HG03571 (cell line): Measurements from ENCODE around the gene ANKH.

Source experiments
- ATAC-seq: cut with Tn5 transposase; IDR thresholded peaks from one replicate; pipeline ENCODE4 v1.9.1; 2021; ENCODE audit not compliant: unreplicated experiment

ANKH gene

DNA sequence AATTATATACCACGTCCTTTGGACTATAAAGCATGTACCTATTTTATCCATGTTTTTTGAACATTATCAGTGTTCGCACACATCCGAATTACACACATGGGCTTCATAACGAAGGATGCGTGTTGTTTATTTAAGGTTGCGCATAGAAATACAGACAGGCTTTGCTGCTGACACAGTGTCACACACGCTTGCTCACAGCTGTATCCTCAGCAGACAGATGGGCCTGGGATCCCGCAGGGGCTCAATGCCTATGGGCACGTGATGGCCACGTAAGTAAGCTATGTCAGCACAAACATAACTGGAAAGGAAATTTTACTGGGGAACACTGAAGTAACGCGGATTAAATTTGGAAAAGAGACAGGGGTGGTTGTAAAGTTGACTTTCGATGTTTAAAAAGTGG is 130.4 kb downstream of the ANKH start:
- ATAC-seq = no peak

DNA sequence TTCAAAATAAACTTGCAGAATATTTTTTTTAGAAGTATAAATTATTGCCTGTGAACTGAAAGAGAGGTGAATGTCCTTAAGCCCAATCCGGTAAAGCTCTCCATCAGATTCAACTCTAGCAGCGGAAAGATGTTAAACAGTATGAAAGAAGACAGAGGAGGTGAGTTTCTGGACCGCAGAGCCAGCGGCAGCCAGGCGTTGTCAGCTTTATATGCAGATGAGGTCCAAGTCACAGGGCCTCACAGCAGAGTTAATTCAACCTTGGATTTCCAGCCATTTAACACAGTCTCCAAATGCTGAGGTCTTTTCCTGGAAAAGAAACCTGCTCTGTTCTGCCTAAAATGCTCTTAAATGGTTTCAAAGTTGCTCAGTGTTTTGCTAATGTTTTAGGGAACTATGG is 131.6 kb downstream of the ANKH start:
- no peak for ATAC-seq

DNA sequence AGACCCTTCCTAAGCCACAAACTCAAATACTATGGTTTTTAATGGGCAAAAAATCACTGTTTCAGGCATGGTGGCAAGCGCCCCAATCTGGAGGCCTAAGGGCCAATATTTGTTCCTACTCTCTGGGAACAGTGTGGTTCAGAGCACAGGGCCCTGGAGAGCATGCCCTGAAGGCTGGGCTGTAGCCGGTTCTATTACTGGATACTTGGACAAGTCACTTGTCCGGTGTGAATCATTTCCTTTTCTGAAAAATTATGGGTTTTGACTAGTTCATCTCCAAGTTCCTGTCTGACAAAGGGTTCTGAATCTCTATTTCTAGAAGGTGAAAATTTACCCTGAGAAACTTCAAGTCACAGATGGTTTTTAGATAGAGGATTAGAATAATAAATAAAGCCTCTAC is 132.0 kb downstream of the ANKH start:
- no peak for ATAC-seq

DNA sequence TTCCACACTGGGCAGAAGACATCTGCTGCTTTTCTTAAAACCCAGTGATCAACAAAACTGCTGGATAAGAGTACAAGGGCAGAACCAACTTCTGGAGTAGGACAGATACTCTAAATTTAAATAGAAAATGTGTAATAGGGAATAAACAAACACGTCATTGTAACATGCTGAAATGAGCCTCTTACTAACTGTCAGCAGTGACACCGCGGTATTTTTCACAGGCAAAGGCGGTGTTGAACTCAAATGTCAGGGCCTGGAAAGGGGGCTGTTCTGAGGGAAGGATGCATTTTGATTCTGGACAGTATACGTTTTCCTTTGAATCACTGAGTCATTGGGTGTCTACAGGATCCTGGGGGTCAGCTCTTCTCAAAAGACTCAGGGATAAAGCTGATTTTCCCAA is 133.5 kb downstream of the ANKH start:
- ATAC-seq = no peak

DNA sequence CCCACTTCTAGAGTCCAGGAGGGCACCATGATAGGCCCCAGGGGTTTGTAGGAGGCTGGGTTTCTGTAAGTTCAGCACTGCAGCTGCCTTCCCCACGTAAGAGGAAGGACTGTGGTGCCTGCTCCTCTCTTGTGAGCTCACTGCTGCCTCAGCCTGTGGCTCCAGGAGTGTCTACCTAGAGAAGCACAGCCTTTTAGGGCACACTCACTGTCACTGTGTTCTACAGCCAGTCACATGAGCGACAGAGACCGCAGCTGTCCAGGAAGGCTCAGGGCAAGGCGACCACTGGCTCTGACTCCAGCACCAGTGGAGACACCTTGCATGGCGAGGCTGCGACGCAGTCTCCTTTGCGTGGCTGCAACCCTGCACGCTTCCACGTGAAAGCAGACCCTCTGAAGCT is 134.3 kb downstream of the ANKH start:
- no peak for ATAC-seq

DNA sequence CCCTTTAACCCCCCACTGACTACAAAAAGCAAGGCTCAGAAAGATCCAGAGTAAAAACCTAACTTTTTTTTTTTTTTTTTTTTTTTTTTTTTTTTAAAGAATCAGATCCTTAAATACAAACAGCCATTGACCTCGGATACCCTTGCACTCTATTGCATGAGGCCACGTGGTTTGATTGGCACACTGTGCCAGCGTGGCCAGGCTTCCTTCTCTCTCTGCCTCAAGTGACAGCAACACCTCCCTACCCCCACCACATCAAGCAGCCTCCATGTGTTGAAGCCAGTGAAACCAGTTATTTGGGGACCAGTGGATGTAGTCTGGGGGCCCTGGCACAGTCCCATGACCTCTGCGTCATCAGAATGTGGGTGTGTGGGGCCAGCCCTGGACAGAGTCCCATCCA is 135.6 kb downstream of the ANKH start:
- ATAC-seq = no peak

DNA sequence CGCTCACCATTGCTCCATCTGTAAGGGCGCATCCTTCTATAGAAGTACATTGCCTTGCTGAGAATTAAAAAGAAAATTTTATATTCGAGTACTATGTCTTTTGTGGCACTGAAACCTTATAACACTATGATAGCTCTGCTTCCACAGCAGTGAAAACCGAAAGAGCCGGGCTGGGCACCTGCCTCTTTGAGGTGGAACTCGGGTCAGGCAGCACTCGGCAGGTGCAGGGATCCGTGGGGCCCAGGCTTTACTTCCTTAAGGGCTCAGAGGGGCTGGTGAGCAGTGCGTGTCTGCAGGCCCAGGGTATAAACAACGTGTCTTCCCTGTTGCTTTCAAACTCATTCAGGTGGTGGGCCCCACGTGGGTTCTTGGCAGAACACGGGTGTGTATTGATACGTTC is 137.2 kb downstream of the ANKH start:
- no peak for ATAC-seq

DNA sequence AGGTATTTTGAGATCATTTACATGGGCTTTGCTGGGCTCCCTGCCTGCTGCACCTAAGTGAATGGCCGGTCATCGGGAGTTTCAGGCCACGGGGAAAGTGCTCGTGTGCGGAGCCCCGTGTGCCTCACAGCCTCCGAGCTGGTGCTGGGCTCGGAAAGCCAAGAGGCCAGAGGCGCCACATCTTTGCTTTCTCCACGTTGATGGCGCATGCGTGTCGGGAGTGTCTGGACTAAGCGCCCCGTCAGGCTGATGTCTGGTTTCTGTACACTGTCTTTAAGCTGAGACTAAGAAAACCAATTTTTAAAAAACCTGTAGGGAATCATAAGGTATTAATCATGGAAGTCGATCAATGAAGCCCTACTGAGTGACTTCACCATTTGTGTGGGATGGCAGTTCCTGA is 137.9 kb downstream of the ANKH start:
- no peak for ATAC-seq

DNA sequence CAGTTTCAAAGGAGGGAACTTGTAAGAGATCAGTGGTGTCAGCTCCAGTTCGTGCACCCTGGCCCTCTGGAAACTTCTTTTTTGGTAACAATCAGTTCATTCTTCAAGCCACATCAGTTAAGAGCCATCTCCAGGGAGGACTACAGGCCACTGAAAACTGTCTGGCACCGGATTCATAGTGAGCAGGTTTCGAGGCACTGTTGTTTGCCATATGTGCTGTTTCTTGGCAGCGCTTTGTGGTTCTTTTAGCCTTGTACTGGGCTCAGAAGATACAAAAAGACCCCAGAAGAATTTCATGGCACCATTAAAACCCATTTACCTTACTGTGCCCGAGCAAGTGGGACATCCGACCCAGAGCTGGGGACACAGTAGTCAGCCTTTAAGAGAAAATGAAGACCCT is 138.6 kb downstream of the ANKH start:
- no peak for ATAC-seq

DNA sequence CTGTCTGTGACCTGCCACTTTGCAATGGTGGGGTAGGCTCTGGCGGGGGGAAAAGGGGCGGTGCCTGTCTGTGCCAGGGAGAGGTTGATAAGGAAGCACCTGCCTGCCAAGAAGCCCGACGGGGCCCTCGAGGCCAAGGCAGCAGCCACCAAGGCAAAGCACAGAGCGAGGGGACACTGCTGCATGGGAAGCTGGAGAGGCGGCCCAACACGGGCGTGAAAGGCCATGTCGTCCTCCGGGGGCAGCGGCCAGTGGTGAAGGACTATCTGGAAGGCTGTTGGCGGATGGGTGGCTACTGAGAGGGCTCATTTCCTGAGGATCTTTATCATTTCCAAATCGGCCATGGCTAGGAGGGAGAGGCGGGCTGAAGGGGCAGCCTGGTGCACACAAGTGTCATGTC is 140.7 kb downstream of the ANKH start:
- no peak for ATAC-seq

DNA sequence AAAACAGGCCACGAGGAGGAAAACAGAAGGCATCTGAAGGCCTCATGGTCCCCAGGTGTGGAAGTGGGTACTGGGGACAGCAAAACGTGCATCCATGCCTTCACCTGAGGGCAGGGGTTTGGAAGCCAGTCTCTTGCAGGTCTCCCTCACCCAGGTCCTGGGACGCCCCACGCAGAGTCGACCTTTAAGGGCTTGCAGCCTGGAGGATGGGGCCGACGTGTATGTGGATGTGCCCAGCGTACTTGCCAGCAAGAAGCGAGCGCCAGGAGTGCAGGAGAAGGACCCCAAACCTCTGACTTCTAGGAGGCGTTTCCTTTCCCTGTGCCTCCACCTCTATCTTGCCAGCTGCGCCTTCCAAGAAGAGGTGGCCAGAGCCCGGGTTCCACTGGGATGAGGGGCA is 141.1 kb downstream of the ANKH start:
- no peak for ATAC-seq

DNA sequence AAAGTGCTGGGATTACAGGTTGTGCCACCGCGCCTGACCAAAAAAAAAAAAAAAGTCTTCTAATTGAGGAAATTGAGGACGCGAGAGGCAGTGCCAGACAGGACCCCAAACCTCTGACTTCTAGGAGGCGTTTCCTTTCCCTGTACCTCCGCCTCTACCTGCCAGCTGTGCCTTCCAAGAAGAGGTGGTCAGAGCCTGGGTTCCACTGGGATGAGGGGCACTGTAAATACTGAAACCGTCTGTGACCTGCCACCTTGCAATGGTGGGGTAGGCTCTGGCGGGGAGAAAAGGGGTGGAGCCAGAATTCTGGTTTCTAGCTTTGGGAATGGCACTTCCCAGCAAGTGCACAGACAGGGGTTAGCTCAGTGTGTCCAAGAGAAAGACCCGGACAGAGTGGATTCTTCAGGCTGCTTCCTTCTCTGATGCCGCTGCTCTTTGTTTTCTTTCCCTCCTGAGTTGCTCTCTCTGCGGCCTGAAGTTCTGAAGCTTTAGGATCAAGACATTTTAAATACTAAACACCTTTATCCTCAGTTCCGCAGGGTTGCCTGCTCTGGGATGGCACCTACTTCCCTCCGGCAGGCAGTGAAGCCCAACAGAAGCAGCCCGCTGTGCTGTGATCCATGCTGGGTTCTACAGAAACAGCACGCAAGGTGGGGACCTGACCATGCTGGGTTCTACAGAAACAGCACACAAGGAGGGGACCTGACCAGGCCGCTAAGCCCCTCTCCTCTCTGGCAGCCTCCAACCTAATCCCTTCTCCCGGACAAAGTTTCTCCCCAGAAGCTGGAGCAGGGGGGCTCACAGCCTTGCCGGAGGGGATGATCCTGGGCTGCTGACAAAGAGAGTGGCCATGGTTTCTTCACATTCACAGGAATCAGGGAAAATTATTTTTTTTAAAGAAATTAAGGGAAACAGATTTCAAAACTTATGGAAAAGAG is 141.9 kb downstream of the ANKH start:
- no peak for ATAC-seq

DNA sequence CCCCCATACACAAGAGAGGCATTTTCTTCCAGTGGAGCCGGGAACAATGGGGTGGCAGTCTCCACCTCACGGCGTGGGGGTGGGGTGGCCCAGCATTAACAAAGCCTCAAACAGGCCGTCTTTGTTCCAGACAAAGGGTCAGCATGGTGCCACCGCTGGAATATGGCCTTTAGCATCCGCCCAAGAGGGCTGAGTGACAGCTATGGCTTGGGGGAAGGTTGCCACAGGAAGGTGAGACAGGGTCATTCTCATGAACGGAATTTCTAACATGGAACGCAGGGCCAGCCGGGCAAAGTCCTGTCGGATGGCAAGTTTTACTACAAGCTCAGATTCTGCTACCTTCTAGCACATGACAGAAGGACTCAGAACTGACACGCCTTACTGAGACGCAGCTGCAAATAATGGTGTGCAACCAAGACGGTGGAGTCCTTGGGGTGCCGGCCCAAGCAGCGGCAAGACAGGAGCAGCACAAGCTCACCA is 143.1 kb downstream of the ANKH start:
- no peak for ATAC-seq

DNA sequence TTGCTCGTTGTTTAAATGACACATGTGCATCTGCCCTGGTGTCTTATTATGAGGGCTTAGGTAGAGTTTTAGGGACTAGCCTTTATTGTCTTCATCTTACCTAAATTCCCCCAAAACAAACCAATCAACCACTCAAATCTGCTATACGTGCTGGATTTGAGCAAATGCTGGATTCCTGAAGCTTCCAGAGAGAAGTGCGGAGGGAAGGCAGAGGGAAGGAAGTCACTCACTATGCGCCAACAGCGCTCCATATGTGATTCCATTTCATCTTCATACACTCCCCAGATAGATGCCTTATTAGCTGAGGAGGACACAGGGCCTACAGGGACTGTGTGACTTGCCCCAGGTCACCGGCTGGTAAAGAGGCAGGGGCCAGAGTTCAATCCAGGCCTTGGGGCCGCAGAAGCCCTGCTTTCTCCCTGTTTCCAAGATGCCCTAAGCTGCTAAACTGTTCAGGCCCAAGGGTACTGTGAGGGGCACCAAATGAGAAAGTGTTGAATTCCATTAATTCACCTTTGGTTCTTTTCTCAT is 143.6 kb downstream of the ANKH start:
- no peak for ATAC-seq

DNA sequence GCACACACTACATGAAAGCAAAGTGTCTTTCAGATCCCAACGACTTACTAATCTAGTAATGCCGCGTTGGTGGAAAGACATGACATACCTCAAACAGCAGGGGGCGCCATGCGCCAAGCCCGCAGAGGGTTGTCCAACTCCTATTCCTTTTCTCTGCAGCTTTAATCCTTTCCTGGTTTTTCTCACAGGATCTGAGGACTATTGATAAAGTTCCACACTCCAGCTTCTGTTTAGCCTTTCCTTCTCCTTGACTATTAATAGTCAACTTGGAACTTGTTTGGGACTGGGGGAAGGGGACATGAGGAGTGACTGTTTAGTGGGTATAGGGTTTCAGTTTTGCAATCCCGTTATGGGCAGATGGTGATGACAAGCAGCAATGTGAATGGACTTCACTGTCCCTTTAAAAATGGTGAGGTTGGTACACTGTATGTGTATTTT is 144.1 kb downstream of the ANKH start:
- peak; percentile 58 for ATAC-seq

DNA sequence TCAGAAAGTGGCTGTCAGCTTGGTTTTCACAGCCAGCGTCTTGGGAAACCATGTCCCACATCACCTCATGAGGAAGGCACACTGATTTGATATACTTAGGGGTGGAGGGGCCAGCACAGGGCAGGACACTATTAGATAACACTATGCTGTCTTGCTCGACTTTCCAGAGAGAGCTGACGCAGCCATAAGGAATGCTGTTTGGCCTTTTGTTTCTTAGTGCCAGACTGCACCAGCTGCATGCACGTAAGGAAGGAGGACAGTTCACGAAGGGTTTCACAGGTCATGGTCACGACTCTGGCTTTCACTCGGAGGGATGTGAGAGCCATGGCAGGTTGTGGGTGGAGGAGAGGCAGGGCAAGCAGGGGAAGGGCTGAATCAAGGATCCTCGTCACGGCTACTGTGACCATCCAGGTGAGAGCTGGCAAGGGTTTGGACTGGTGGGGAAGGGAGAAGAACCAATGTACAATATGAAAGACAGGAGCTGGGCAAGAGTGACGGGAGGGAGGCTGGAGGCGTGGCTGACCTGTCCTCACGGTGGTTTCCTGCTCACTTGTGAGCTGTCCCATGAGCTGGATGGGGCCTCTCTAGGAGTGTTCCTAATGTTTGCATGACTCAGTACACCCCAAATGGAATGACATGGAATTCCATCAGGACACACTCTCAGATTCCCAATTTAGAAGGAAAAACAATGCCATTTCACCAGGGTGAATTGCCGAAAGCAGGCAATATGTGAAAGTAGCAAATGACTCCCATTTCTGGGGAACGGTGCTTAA is 145.3 kb downstream of the ANKH start:
- no peak for ATAC-seq

DNA sequence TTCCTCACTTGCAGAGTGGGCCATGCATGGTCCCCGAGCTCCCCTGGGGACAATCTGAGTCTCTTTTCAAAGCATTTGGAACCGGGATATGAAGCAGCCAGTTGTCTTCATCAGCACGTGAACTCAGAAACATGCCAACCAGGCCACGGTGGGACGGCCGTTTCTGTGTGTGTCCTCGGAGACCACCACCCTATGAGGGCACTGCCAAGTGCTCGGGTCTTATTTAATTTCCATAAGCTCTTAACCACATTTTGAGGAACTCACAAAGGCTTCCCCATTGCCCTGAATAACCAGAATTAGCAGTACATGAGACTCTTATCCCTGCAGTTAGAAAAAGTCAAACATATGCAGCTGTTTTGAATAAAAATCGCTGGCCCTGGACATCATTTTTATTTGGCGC is 146.9 kb downstream of the ANKH start:
- no peak for ATAC-seq

DNA sequence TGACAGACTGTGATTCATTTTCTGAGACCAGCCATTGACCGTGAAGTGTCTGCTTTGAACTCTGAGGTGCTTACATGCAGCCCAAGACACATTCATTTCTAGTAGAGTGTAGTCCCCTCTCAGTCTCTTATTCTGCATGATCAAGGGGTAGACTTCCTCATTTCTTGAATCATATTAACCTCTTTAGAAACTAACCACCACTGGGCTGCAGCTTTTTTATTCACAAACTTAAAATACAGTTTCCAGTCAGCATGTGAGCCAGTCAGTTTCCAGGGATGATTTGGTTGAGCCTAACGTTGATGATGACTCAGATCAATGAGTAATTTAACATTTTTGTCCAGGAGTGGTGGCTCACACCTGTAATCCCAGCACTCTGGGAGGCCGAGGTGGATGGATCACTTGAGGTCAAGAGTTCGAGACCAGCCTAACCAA is 147.9 kb downstream of the ANKH start:
- ATAC-seq = no peak

DNA sequence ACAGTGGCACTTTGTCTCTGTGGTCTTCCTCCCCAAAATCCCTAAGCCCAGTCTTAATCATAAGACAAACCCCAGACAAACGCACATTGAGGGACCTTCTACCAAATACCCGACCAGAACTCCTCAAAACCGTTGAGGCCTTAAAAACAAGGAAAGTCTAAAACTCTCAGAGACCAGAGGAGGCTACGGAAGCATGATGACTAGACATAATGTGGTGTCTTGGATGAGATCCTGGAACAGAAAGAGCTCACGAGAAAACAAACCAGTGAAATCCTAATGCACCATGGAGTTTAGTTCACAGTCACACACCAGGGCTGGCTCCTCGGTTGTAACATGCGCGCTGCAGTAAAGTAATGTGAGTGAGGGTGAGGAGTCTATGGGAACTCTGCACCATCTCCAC is 148.7 kb downstream of the ANKH start:
- ATAC-seq = no peak

DNA sequence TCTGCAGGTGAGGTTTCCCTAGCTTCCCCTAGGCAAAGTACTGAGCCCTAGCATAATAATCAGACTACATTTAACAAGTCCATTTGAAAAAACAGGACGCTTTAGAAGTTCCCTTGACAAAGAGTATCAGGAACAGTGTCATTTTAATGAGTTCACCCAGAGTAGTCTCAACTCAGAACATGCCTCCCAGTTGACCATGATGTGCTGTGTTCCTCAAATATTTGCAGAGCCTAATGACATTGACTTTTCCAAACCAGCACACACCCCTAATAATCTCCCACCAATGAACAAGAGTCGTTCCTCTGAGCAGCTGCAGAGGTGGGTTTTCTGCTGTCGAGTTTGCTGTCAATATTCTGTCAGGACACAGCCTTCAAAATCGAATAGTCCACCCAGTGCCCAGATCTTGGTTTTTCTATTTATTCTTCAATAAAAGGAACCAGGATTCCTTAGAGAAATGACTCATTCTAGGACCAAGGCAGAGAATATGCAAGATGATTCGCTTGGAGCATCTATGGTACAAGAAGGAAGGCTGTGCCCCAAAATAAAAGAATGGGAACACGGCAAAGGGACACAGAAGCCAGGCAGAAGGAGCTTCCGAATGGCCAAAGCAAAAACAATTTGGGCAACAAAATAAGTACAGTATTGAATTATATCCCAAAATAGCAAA is 149.5 kb downstream of the ANKH start:
- ATAC-seq = no peak

DNA sequence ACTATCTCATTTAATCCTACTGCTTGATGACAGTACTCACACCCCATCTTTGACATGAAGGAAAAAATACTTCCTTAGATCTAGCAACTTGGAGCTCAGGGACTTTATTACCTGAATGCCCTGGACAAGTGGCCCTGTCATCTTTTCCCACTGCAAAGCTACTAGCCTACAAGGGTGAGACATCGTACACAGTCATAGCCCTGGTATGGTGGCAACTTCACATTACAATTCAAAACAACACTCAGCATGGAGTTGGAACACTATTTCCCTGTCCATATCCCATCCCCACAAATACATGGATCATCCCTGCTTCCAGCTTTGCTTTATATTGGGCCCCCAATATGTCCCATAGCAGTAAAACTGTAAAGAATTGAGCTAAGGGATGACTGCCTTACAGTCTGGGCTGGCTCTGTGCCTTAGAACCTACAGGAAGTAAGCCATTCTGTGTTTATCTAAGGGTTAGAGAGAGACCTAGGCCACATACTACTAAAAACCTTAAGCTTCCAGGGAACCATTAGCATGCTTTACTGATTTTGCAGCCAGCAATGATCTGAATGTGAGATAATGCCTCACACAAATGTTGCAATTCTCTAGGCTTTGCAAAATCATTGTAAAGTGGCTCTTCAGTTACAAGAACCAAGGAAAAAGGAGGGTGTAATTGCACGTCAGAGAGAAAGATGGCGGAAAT is 151.2 kb downstream of the ANKH start:
- no peak for ATAC-seq
